Neural progenitor cell (in vitro differentiated cells): Measurements from ENCODE around the gene CNN3. TPM values are rescaled to one million over a fixed set of nuclear protein-coding genes. Genes with fewer than 3 reads are reported as not detected.

ENCODE experiments used
- DNase-seq: peaks from one replicate; pipeline ENCODE4 v3.0.0-alpha.2; 2016; ENCODE audit warnings: low spot score
- H2AFZ ChIP-seq: fragments of 200-600 bp; sonication (generic); replicated peaks from 2 replicates; pipeline ENCODE4 v1.6.1; 2016; ENCODE audit warnings: antibody characterized with exemption
- H3F3A ChIP-seq: fragments of 200-600 bp; sonication (generic); 2 replicates; pipeline ENCODE4 v1.6.1; 2016; ENCODE audit warnings: antibody characterized with exemption, low read depth
- H3K27ac ChIP-seq: fragments of 200-600 bp; sonication (generic); 2 replicates; pipeline ENCODE4 v1.5.1; 2016; ENCODE audit warnings: mild to moderate bottlenecking
- H3K27me3 ChIP-seq: fragments of 200-600 bp; sonication (generic); 2 replicates; pipeline ENCODE4 v1.6.1; 2016; ENCODE audit warnings: mild to moderate bottlenecking, moderate library complexity
- H3K36me3 ChIP-seq: fragments of 200-600 bp; sonication (generic); 2 replicates; pipeline ENCODE4 v1.5.1; 2016
- H3K4me1 ChIP-seq: fragments of 200-600 bp; sonication (generic); 2 replicates; pipeline ENCODE4 v1.6.1; 2016; ENCODE audit warnings: mixed run types
- H3K4me2 ChIP-seq: fragments of 200-600 bp; sonication (generic); 2 replicates; pipeline ENCODE4 v1.6.1; 2016
- H3K4me3 ChIP-seq: fragments of 200-600 bp; sonication (generic); 2 replicates; pipeline ENCODE4 v1.5.1; 2016
- H3K79me2 ChIP-seq: fragments of 200-600 bp; sonication (generic); 2 replicates; pipeline ENCODE4 v1.6.1; 2016; ENCODE audit warnings: low read depth
- H3K9ac ChIP-seq: fragments of 200-600 bp; sonication (generic); 2 replicates; pipeline ENCODE4 v1.6.1; 2016
- H3K9me3 ChIP-seq: fragments of 200-600 bp; sonication (generic); 2 replicates; pipeline ENCODE4 v1.5.1; 2016; ENCODE audit warnings: low read depth
- H4K20me1 ChIP-seq: fragments of 200-600 bp; sonication (generic); 2 replicates; pipeline ENCODE4 v1.6.1; 2016; ENCODE audit warnings: low read depth
- H3K27ac Mint-ChIP-seq: 3 replicates; pipeline ENCODE4 v1.8.0; 2021; ENCODE audit warnings: mixed read lengths
- H3K27me3 Mint-ChIP-seq: 2 replicates; pipeline ENCODE4 v1.8.0; 2022; ENCODE audit warnings: low read depth, mild to moderate bottlenecking, inconsistent platforms, moderate library complexity, mixed read lengths; ENCODE audit not compliant: insufficient read depth
- H3K36me3 Mint-ChIP-seq: 3 replicates; pipeline ENCODE4 v1.8.0; 2021; ENCODE audit warnings: mixed read lengths
- H3K4me1 Mint-ChIP-seq: 3 replicates; pipeline ENCODE4 v1.8.0; 2021; ENCODE audit warnings: mixed read lengths
- H3K4me3 Mint-ChIP-seq: 3 replicates; pipeline ENCODE4 v1.8.0; 2021; ENCODE audit warnings: mild to moderate bottlenecking, moderate library complexity, mixed read lengths
- H3K9me3 Mint-ChIP-seq: 3 replicates; pipeline ENCODE4 v1.8.0; 2020; ENCODE audit warnings: mixed read lengths
- EZH2 ChIP-seq: fragments of 200-600 bp; sonication (generic); IDR thresholded peaks from 2 replicates; pipeline ENCODE4 v1.6.1; 2017; ENCODE audit warnings: antibody characterized with exemption, mild to moderate bottlenecking, moderate library complexity
- EZH2phosphoT487 ChIP-seq: fragments of 200-600 bp; sonication (generic); IDR thresholded peaks from 2 replicates; pipeline ENCODE4 v1.6.1; 2017; ENCODE audit warnings: antibody characterized with exemption
- total RNA-seq: library from RNA; depleted of rRNA; stranded (reverse); fragments of >200 nt; gene quantifications from 2 replicates; pipeline ENCODE4 v1.2.3, GENCODE V29; 2015; ENCODE audit warnings: low replicate concordance
- TF ChIP-seq, protein P1 (sequence below): fragments of 200-600 bp; sonication (generic); IDR thresholded peaks from 2 replicates; pipeline ENCODE4 v1.5.1; 2017; ENCODE audit warnings: antibody characterized with exemption, mild to moderate bottlenecking

CNN3 gene
- total RNA-seq, 1 donor from 2014 or later: 644 TPM

- H3K4me1 Mint-ChIP-seq: peaks cover 15% of the 10 kb centered on the region
- no peaks in the 10 kb centered on the region for H3K36me3 ChIP-seq
- H3K36me3 Mint-ChIP-seq: peaks cover 6% of the 10 kb centered on the region
Observed at GRCh38 chr1:94874423-94874822, 52.5 kb downstream of the CNN3 start.

GRCh38 chr1:94873520-94874351 lies 53.2 kb downstream of the CNN3 start:
- H3K27ac Mint-ChIP-seq: no peak overlapping the region
- peaks cover 6% of the 10 kb centered on the region for H3K36me3 Mint-ChIP-seq
- no peak overlapping the region for H3K4me3 ChIP-seq
- H3K79me2 ChIP-seq: no peaks in the 10 kb centered on the region
- no peak overlapping the region for H3K4me2 ChIP-seq
- peaks cover 20% of the 10 kb centered on the region for H3K4me1 ChIP-seq
- peaks cover 5% of the 10 kb centered on the region for H3K9me3 Mint-ChIP-seq
- no peak overlapping the region for H3K9ac ChIP-seq
- TF ChIP-seq EZH2phosphoT487: no peak
- TF ChIP-seq, protein P1, sequence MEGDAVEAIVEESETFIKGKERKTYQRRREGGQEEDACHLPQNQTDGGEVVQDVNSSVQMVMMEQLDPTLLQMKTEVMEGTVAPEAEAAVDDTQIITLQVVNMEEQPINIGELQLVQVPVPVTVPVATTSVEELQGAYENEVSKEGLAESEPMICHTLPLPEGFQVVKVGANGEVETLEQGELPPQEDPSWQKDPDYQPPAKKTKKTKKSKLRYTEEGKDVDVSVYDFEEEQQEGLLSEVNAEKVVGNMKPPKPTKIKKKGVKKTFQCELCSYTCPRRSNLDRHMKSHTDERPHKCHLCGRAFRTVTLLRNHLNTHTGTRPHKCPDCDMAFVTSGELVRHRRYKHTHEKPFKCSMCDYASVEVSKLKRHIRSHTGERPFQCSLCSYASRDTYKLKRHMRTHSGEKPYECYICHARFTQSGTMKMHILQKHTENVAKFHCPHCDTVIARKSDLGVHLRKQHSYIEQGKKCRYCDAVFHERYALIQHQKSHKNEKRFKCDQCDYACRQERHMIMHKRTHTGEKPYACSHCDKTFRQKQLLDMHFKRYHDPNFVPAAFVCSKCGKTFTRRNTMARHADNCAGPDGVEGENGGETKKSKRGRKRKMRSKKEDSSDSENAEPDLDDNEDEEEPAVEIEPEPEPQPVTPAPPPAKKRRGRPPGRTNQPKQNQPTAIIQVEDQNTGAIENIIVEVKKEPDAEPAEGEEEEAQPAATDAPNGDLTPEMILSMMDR: no peak
- no peak for TF ChIP-seq EZH2
- H3F3A ChIP-seq: no peaks in the 10 kb centered on the region
- H3K4me3 Mint-ChIP-seq: no peak overlapping the region
- no peaks in the 10 kb centered on the region for H3K27me3 Mint-ChIP-seq
- no peak for DNase-seq
- no peak overlapping the region for H2AFZ ChIP-seq
- no peaks in the 10 kb centered on the region for H3K27me3 ChIP-seq
- peaks cover 20% of the 10 kb centered on the region for H3K4me1 Mint-ChIP-seq
- no peaks in the 10 kb centered on the region for H3K9me3 ChIP-seq
- no peak overlapping the region for H3K27ac ChIP-seq
- H4K20me1 ChIP-seq: no peaks in the 10 kb centered on the region
- no peaks in the 10 kb centered on the region for H3K36me3 ChIP-seq

More at GRCh38 chr1:94874423-94874822, 52.5 kb downstream of the CNN3 start:
- Histone ChIP-seq H3K4me2 (no peak overlapping the region), H3K79me2 (no peaks in the 10 kb centered on the region), H4K20me1 (no peaks in the 10 kb centered on the region), H3K4me3 (no peak overlapping the region), H3K4me1 (peaks cover 13% of the 10 kb centered on the region), H3K27me3 (no peaks in the 10 kb centered on the region), H3K27ac (no peak overlapping the region), H2AFZ (no peak overlapping the region), H3F3A (no peaks in the 10 kb centered on the region), H3K9me3 (no peaks in the 10 kb centered on the region), H3K9ac (no peak overlapping the region)
- Mint-ChIP-seq H3K27me3 (no peaks in the 10 kb centered on the region), H3K4me3 (no peak overlapping the region), H3K27ac (no peak overlapping the region), H3K9me3 (peaks cover 9% of the 10 kb centered on the region)
- TF ChIP-seq EZH2phosphoT487: no peak
- no peak for TF ChIP-seq EZH2
- TF ChIP-seq, protein P1: no peak
- DNase-seq: no peak

DNA sequence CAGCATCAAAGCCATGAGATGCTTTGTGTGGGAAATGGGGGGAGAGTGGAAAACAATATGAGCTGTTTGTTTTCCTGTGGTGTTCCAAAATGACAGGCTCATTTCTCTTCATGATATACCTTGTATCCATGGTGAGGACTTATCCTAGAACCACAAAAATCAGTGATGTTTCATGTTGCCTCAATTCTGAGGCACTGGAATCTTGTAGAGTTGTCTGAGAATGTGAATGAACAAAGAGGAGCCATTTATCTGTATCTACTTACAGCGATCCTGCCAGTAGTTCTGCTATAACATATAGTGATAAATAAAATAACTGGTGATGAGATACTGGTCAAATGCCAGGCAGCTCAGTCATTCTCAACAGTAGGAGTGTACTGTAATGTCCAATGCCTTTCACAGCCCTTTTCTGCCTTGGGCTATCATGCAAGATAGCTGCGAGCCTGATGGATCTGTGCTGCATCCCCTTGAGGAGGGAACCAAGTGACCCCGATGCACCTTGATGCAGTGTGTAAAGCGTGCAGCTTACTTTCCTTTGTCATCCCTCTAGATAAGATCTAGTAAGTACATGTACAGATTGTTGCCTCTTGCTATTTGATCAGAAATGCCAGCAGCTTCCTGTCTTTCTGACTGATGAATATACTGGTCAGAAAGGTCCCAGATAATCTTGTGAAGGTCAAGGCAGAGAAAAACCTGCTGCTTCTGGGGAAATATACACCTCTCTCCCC lies 54.0 kb downstream of the CNN3 start:
- no peak overlapping the region for H3K27ac Mint-ChIP-seq
- H3K4me3 Mint-ChIP-seq: no peak overlapping the region
- no peaks in the 10 kb centered on the region for H3K9me3 ChIP-seq
- no peaks in the 10 kb centered on the region for H3K27me3 Mint-ChIP-seq
- H3K4me1 Mint-ChIP-seq: peaks cover 20% of the 10 kb centered on the region
- no peaks in the 10 kb centered on the region for H3K27me3 ChIP-seq
- H2AFZ ChIP-seq: no peak overlapping the region
- peaks cover 21% of the 10 kb centered on the region for H3K4me1 ChIP-seq
- TF ChIP-seq EZH2: no peak
- TF ChIP-seq, protein P1: no peak
- TF ChIP-seq EZH2phosphoT487: no peak
- no peak overlapping the region for H3K9ac ChIP-seq
- no peak overlapping the region for H3K27ac ChIP-seq
- H3K9me3 Mint-ChIP-seq: peaks cover 2% of the 10 kb centered on the region
- no peak overlapping the region for H3K4me2 ChIP-seq
- H3K4me3 ChIP-seq: no peak overlapping the region
- H3K36me3 Mint-ChIP-seq: peaks cover 6% of the 10 kb centered on the region
- no peaks in the 10 kb centered on the region for H4K20me1 ChIP-seq
- DNase-seq: no peak
- H3F3A ChIP-seq: no peaks in the 10 kb centered on the region
- no peaks in the 10 kb centered on the region for H3K79me2 ChIP-seq
- no peaks in the 10 kb centered on the region for H3K36me3 ChIP-seq
